H1 (cell line): Measurements from ENCODE around the gene SRSF6. TPM values are rescaled to one million over a fixed set of nuclear protein-coding genes. Genes with fewer than 3 reads are reported as not detected.

ENCODE experiments used
- CTCF ChIA-PET: fragments of 300-600 bp; sonication (Branson Sonifier 250); formaldehyde crosslinking; loops from one replicate; lab custom pipeline; 2021; ENCODE audit not compliant: partially characterized antibody; lab: Charles Lee
- POLR2A ChIA-PET: fragments of 300-600 bp; sonication (Branson Sonifier 250); formaldehyde crosslinking; loops from one replicate; lab custom pipeline; 2021; ENCODE audit warnings: inconsistent platforms; ENCODE audit not compliant: partially characterized antibody; lab: Charles Lee
- DNase-seq, 2 experiments: peaks; one replicate each; pipeline versions ENCODE4 v3.0.0 to v3.0.0-alpha.2; 2010 to 2022; ENCODE audit warnings: low spot score in 2 of 2, low read depth in 1 of 2, mixed read lengths in 1 of 2
- FAIRE-seq: peaks from 2 replicates; lab custom pipeline; 2011; peaks lifted over from hg19 to GRCh38; lab: Jason Lieb, UNC
- H2AFZ ChIP-seq: 2 replicates; pipeline ENCODE4 v1.8.1; 2012; ENCODE audit warnings: low read length, inconsistent platforms
- H2AK5ac ChIP-seq: 2 replicates; pipeline ENCODE4 v1.6.1; 2013; ENCODE audit warnings: low read depth, low read length
- H2BK120ac ChIP-seq: replicated peaks from 2 replicates; pipeline ENCODE3; 2013; ENCODE audit warnings: low read depth, low read length, inconsistent platforms
- H2BK12ac ChIP-seq: 2 replicates; pipeline ENCODE4 v1.6.1; 2013; ENCODE audit warnings: low read depth, low read length
- H2BK15ac ChIP-seq: 2 replicates; pipeline ENCODE4 v1.6.1; 2013; ENCODE audit warnings: low read length
- H2BK20ac ChIP-seq: 2 replicates; pipeline ENCODE4 v1.6.1; 2013; ENCODE audit warnings: low read length
- H2BK5ac ChIP-seq: 2 replicates; pipeline ENCODE4 v1.6.1; 2013; ENCODE audit warnings: low read depth, low read length
- H3K14ac ChIP-seq: 2 replicates; pipeline ENCODE4 v1.6.1; 2013; ENCODE audit warnings: inconsistent platforms; ENCODE audit not compliant: insufficient read length
- H3K18ac ChIP-seq: 2 replicates; pipeline ENCODE4 v1.6.1; 2013; ENCODE audit warnings: low read length; ENCODE audit errors: extremely low read depth
- H3K23ac ChIP-seq: 2 replicates; pipeline ENCODE4 v1.6.1; 2013; ENCODE audit warnings: inconsistent platforms; ENCODE audit not compliant: insufficient read length
- H3K23me2 ChIP-seq: 2 replicates; pipeline ENCODE4 v1.6.1; 2013; ENCODE audit warnings: low read depth, low read length
- H3K27ac ChIP-seq: 2 replicates; pipeline ENCODE4 v1.6.1; 2011; ENCODE audit warnings: low read depth, low read length, inconsistent platforms
- H3K27me3 ChIP-seq, 4 experiments: replicated peaks in 1 of 4; 1 replicate in 1 of 4; 2 replicates in 3 of 4; pipeline versions ENCODE4 v1.6.1 to v1.8.1; 2011 to 2013; ENCODE audit warnings: low read length in 3 of 4, mild to moderate bottlenecking in 3 of 4, inconsistent platforms in 2 of 4, mixed read lengths in 2 of 4, moderate library complexity in 1 of 4; ENCODE audit not compliant: control insufficient read depth in 3 of 4, insufficient read depth in 3 of 4; ENCODE audit errors: extremely low read depth in 1 of 4
- H3K36me3 ChIP-seq, 4 experiments: 2 replicates each; pipeline versions ENCODE4 v1.6.1 to v1.8.1; 2011 to 2013; ENCODE audit warnings: mild to moderate bottlenecking in 4 of 4, low read length in 3 of 4, moderate library complexity in 2 of 4, control low read depth in 1 of 4, inconsistent platforms in 1 of 4; ENCODE audit not compliant: insufficient read depth in 4 of 4, control insufficient read depth in 2 of 4
- H3K4ac ChIP-seq: replicated peaks from 2 replicates; pipeline ENCODE3; 2013; ENCODE audit warnings: low read length, low read depth, mixed read lengths, inconsistent platforms; ENCODE audit not compliant: insufficient read length
- H3K4me1 ChIP-seq, 4 experiments: replicated peaks in 1 of 4; 1 replicate in 1 of 4; 2 replicates in 3 of 4; pipeline versions ENCODE4 v1.6.1 to v1.8.1; 2011 to 2013; ENCODE audit warnings: low read length in 3 of 4, inconsistent platforms in 2 of 4, mixed read lengths in 1 of 4; ENCODE audit not compliant: insufficient read depth in 4 of 4, control insufficient read depth in 3 of 4
- H3K4me2 ChIP-seq, 2 experiments: 2 replicates each; pipeline versions ENCODE4 v1.6.1 to v1.8.1; 2011 to 2013; ENCODE audit warnings: low read depth in 2 of 2, low read length in 2 of 2, control low read depth in 1 of 2, inconsistent platforms in 1 of 2, mild to moderate bottlenecking in 1 of 2; ENCODE audit not compliant: insufficient read depth in 1 of 2
- H3K4me3 ChIP-seq, 4 experiments: fragments of 200-600, 300-600 bp in 1 of 4; sonication (generic), shearing (Covaris generic), sonication (Bioruptor Twin) in 1 of 4; 2 replicates each; pipeline versions ENCODE4 v1.5.1 to v1.8.1; 2011 to 2016; ENCODE audit warnings: low read length in 4 of 4, low read depth in 3 of 4, control low read depth in 2 of 4, inconsistent platforms in 2 of 4, mild to moderate bottlenecking in 2 of 4, mixed read lengths in 1 of 4, moderate library complexity in 1 of 4; ENCODE audit not compliant: insufficient read depth in 2 of 4; ENCODE audit errors: extremely low read depth in 1 of 4
- H3K56ac ChIP-seq: replicated peaks from 2 replicates; pipeline ENCODE3; 2013; ENCODE audit warnings: low read depth, mild to moderate bottlenecking, mixed read lengths, low read length, inconsistent platforms; ENCODE audit not compliant: insufficient read length
- H3K79me1 ChIP-seq: 2 replicates; pipeline ENCODE4 v1.6.1; 2013; ENCODE audit warnings: low read depth, low read length, control low read depth
- H3K79me2 ChIP-seq, 2 experiments: 2 replicates each; pipeline versions ENCODE4 v1.6.1 to v1.8.1; 2012 to 2013; ENCODE audit warnings: low read length in 2 of 2, mild to moderate bottlenecking in 2 of 2, inconsistent platforms in 1 of 2; ENCODE audit not compliant: insufficient read depth in 2 of 2, control insufficient read depth in 1 of 2
- H3K9ac ChIP-seq, 4 experiments: replicated peaks in 1 of 4; 1 replicate in 1 of 4; 2 replicates in 3 of 4; pipeline versions ENCODE4 v1.6.1 to v1.8.1; 2011 to 2013; ENCODE audit warnings: low read depth in 3 of 4, low read length in 3 of 4, control low read depth in 2 of 4, mild to moderate bottlenecking in 2 of 4, moderate library complexity in 2 of 4, inconsistent platforms in 1 of 4; ENCODE audit errors: extremely low read depth in 1 of 4
- H3K9me3 ChIP-seq, 2 experiments: 2 replicates each; pipeline versions ENCODE4 v1.6.1 to v1.8.1; 2012 to 2013; ENCODE audit warnings: mild to moderate bottlenecking in 2 of 2, moderate library complexity in 2 of 2, control low read depth in 1 of 2, inconsistent platforms in 1 of 2, low read depth in 1 of 2, low read length in 1 of 2, mixed read lengths in 1 of 2; ENCODE audit not compliant: insufficient read depth in 2 of 2
- H4K20me1 ChIP-seq, 2 experiments: replicated peaks in 1 of 2; 2 replicates each; pipeline versions ENCODE3 to v1.8.1; 2011 to 2013; ENCODE audit warnings: inconsistent platforms in 2 of 2, low read length in 2 of 2, mild to moderate bottlenecking in 1 of 2; ENCODE audit not compliant: insufficient read depth in 2 of 2, control insufficient read depth in 1 of 2
- H4K5ac ChIP-seq: 2 replicates; pipeline ENCODE4 v1.6.1; 2013; ENCODE audit warnings: low read length, low read depth, mixed read lengths, inconsistent platforms; ENCODE audit not compliant: insufficient read length
- H4K8ac ChIP-seq: 2 replicates; pipeline ENCODE4 v1.8.0; 2013; ENCODE audit warnings: mild to moderate bottlenecking, moderate library complexity, low read length, inconsistent platforms; ENCODE audit not compliant: insufficient read depth; ENCODE audit errors: extremely low read depth
- H4K91ac ChIP-seq: replicated peaks from 2 replicates; pipeline ENCODE3; 2013; ENCODE audit warnings: low read length, mixed read lengths, inconsistent platforms; ENCODE audit not compliant: insufficient read length
- BCL11A ChIP-seq, 2 experiments: IDR thresholded peaks; one replicate each; pipeline ENCODE4 v1.6.1; 2011; ENCODE audit warnings: low read depth in 2 of 2, low read length in 2 of 2, mild to moderate bottlenecking in 2 of 2
- CTCF ChIP-seq, 3 experiments: IDR thresholded peaks; 1 replicate in 2 of 3; 2 replicates in 1 of 3; pipeline versions ENCODE4 v1.5.1 to v1.6.1; 2011; ENCODE audit warnings: low read length in 3 of 3, mild to moderate bottlenecking in 3 of 3, inconsistent platforms in 2 of 3, low read depth in 1 of 3, moderate library complexity in 1 of 3; ENCODE audit not compliant: insufficient read depth in 1 of 3; ENCODE audit errors: control extremely low read depth in 1 of 3
- EZH2 ChIP-seq: fragments of 200-600 bp; sonication (generic); IDR thresholded peaks from 2 replicates; pipeline ENCODE4 v1.7.1; 2012; ENCODE audit warnings: low read depth, mild to moderate bottlenecking, moderate library complexity, low read length, inconsistent platforms; ENCODE audit not compliant: severe bottlenecking
- KDM1A ChIP-seq: fragments of 200-600, 300-600 bp; sonication (generic); IDR thresholded peaks from 2 replicates; pipeline ENCODE4 v1.7.1; 2016; ENCODE audit warnings: mild to moderate bottlenecking, low read length, borderline replicate concordance
- KDM4A ChIP-seq: IDR thresholded peaks from one replicate; pipeline ENCODE4 v1.7.1; 2012; ENCODE audit warnings: low read depth, mild to moderate bottlenecking, moderate library complexity, low read length, inconsistent platforms; ENCODE audit not compliant: severe bottlenecking
- POU5F1 ChIP-seq: IDR thresholded peaks from 2 replicates; pipeline ENCODE4 v1.6.1; 2011; ENCODE audit warnings: low read depth, mild to moderate bottlenecking, low read length, moderate library complexity
- RAD21 ChIP-seq, 2 experiments: IDR thresholded peaks in 1 of 2; conservative IDR thresholded peaks in 1 of 2; 2 replicates each; pipeline ENCODE4 v1.6.1; 2011; ENCODE audit warnings: low read depth in 2 of 2, low read length in 2 of 2, improper control_type of control experiment in 1 of 2, inconsistent platforms in 1 of 2, mild to moderate bottlenecking in 1 of 2, moderate library complexity in 1 of 2
- SAP30 ChIP-seq: fragments of 300-600 bp; sonication (generic); IDR thresholded peaks from 2 replicates; pipeline ENCODE4 v1.7.1; 2012; ENCODE audit warnings: low read length, moderate library complexity, mild to moderate bottlenecking, inconsistent platforms; ENCODE audit not compliant: insufficient read depth, insufficient replicate concordance
- SUZ12 ChIP-seq: fragments of 200-600 bp; sonication (generic); IDR thresholded peaks from 2 replicates; pipeline ENCODE4 v1.6.1; 2012; ENCODE audit warnings: mild to moderate bottlenecking, inconsistent platforms, low read length, moderate library complexity, mixed read lengths
- WGBS, 2 experiments: shearing (Covaris generic) in 1 of 2; methylation state at CpG; one replicate each; pipeline versions ENCODE4 v1.1.6 to v1.1.7; 2013 to 2015; ENCODE audit warnings: low lambda C conversion rate in 2 of 2, mixed read lengths in 2 of 2, inconsistent platforms in 1 of 2, low coverage in 1 of 2, missing lambda C conversion rate in 1 of 2; ENCODE audit not compliant: insufficient replicate concordance in 2 of 2, insufficient coverage in 1 of 2, insufficient read length in 1 of 2; ENCODE audit errors: extremely low coverage in 1 of 2, missing lambda C conversion rate in 1 of 2; 5-methylcytosine and 5-hydroxymethylcytosine counted together
- polyA plus RNA-seq, 7 experiments: library from polyadenylated mRNA; depleted of rRNA in 3 of 7; stranded (reverse) in 5 of 7; unstranded in 2 of 7; fragments of >200 nt in 5 of 7; fragments of 200-250 nt in 2 of 7; gene quantifications; 1 replicate in 5 of 7; 2 replicates in 1 of 7; 4 replicates in 1 of 7; pipeline versions ENCODE4 v1.2.1 to v1.2.3, GENCODE V29; 2011 to 2013; ENCODE audit warnings: missing spikeins in 2 of 7, mixed read lengths in 2 of 7
- total RNA-seq: library from RNA; stranded (reverse); fragmentation: NEBNext Ultra II Directional; extraction: Animal tissue kit (Norgen Biotek cat#: 25700); gene quantifications from 2 replicates; pipeline ENCODE4 v1.2.1, GENCODE V29; 2021

SRSF6 gene
- total and polyA plus RNA-seq, 2 of the 8 experiments (the other 6 are each of a cell fraction or from before 2014, with no cell fraction given) = 48.0 to 171 TPM

GRCh38 chr20:43442282-43442880 is 15.3 kb upstream of the SRSF6 start:
- H2BK15ac ChIP-seq = no peak overlapping the region
- H3K27ac ChIP-seq = no peak overlapping the region
- no peaks in the 10 kb centered on the region for H4K20me1 ChIP-seq
- 68% methylated on average over 5 of the region's 5 CpGs; no CpG with 5 or more reads in 1 of the 2 experiments for WGBS, 2 experiments
- H3K27me3 ChIP-seq = no peaks in the 10 kb centered on the region; a peak in 1 of 7 replicates
- H4K5ac ChIP-seq = no peak overlapping the region
- H3K23ac ChIP-seq = no peak overlapping the region
- H3K56ac ChIP-seq = no peak overlapping the region
- no peaks in the 10 kb centered on the region for H3K36me3 ChIP-seq
- no peak overlapping the region for H2BK120ac ChIP-seq
- H3K4me2 ChIP-seq = no peak overlapping the region
- POLR2A ChIA-PET = interaction anchor here (5.1 kb wide), 1 partner anchor 14 kb away, joined by 58 read pairs; the partner anchor contains the start of gene SRSF6
- no peak overlapping the region; the same call in 1 of the 2 replicates for H2BK5ac ChIP-seq
- no peak overlapping the region for H3K4ac ChIP-seq
- no peak overlapping the region for H2BK20ac ChIP-seq
- H2AK5ac ChIP-seq = no peak overlapping the region
- H4K91ac ChIP-seq = peak overlapping the region; percentile 52
- no peak overlapping the region for H4K8ac ChIP-seq
- no peak overlapping the region for H3K4me3 ChIP-seq
- no peaks in the 10 kb centered on the region for H3K9me3 ChIP-seq
- CTCF ChIA-PET = interaction anchor here (0.5 to 3.7 kb wide), 10 partner anchors 13 to 1696 kb away, joined by 3 to 15 read pairs (median 4); no protein-coding TSS in a partner anchor
- no peak for DNase-seq
- no peak overlapping the region; the same call in 1 of the 2 replicates for H2BK12ac ChIP-seq
- H3K23me2 ChIP-seq = no peaks in the 10 kb centered on the region
- no peaks in the 10 kb centered on the region for H3K79me2 ChIP-seq
- H3K18ac ChIP-seq = no peak overlapping the region
- H3K14ac ChIP-seq = no peak overlapping the region
- no peak for FAIRE-seq
- H3K4me1 ChIP-seq = no peaks in the 10 kb centered on the region
- H3K9ac ChIP-seq = no peak overlapping the region
- peak overlapping the region; percentile 47 for H2AFZ ChIP-seq
- H3K79me1 ChIP-seq = no peaks in the 10 kb centered on the region
- TF ChIP-seq CTCF (IDR thresholded peaks at IDR 0.05; ENCODE audit: control extremely low read depth in 1 of 3, insufficient read depth in 1 of 3, low read depth in 1 of 3, low read length in 3 of 3) (peak; percentile 6 to 41 (median 15); a peak in 2 of 4 replicates), POU5F1 (no peak), SUZ12 (no peak), SAP30 (no peak), BCL11A (IDR thresholded peaks at IDR 0.05; ENCODE audit: low read depth in 2 of 2, low read length in 2 of 2) (no peak), KDM1A (no peak), RAD21 (IDR thresholded peaks at IDR 0.05 in 1 of 2, conservative IDR thresholded peaks at IDR 0.05 in 1 of 2; ENCODE audit: low read depth in 2 of 2, low read length in 2 of 2) (peak; percentile 42 to 44), KDM4A (no peak), EZH2 (no peak)
